ENCODE data around the gene METTL25. TPM values are rescaled to one million over a fixed set of nuclear protein-coding genes. Genes with fewer than 3 reads are reported as not detected.

METTL25 gene
- total and polyA plus RNA-seq, 10 of the 15 experiments (the other 5 are each of a cell fraction or from before 2014, with no cell fraction given), result 5.6 to 11.3 (median 8.0) TPM

DNA sequence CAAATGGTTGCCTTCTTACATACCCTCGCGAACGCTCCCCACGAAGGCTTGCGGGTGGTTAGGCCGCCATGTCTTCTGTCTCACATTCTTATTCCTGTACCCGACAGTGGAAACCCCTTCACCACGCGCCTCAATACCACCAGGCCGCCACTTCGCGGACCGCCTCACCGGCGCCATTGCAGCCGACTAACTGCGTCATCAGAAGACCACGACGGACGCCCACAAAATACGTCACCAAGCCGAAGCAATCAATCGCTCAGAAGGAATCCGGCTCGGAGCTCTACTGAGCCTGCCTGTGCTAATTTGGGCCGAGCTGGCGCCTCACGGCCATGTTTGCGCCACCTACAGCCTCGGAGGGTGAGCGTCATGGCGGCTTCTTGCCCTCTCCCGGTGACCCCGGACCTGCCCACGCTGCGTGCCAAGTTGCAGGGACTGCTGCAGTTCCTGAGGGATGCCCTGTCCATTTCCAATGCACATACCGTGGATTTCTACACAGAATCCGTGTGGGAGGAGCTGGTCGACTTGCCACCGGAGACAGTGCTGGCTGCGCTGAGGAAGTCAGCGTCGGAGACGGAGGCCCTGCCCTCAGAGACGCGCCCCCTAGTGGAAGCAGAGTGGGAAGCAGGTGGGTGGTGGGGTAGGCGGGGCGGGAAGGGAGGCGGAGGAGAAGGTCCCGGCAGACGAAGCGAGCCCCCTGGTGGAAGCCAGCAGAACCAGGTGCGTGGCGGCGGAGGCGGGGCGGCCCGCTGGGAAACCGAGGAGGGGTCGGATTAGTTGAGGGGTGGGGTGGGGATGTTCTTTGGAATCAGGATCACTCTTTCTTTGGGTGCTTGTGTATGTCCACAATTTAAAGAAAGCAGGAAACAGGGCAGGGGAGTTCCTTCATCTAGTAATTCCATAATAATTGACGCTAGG lies at the start of gene METTL25, which contains the start of gene CCDC59 (continued):
- TF ChIP-seq, protein P1, sequence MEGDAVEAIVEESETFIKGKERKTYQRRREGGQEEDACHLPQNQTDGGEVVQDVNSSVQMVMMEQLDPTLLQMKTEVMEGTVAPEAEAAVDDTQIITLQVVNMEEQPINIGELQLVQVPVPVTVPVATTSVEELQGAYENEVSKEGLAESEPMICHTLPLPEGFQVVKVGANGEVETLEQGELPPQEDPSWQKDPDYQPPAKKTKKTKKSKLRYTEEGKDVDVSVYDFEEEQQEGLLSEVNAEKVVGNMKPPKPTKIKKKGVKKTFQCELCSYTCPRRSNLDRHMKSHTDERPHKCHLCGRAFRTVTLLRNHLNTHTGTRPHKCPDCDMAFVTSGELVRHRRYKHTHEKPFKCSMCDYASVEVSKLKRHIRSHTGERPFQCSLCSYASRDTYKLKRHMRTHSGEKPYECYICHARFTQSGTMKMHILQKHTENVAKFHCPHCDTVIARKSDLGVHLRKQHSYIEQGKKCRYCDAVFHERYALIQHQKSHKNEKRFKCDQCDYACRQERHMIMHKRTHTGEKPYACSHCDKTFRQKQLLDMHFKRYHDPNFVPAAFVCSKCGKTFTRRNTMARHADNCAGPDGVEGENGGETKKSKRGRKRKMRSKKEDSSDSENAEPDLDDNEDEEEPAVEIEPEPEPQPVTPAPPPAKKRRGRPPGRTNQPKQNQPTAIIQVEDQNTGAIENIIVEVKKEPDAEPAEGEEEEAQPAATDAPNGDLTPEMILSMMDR (IDR thresholded peaks at IDR 0.05 in 2 of 3, conservative IDR thresholded peaks at IDR 0.05 in 1 of 3; ENCODE audit: control insufficient read depth in 2 of 3, extremely low read depth in 1 of 3, insufficient read depth in 1 of 3, low read depth in 3 of 3, low read length in 3 of 3), result peak; percentile 60 to 96 (median 95)
- TF ChIP-seq ZNF622 (IDR thresholded peaks at IDR 0.05), result no peak
- TF ChIP-seq NKRF (conservative IDR thresholded peaks at IDR 0.05), result peak; percentile 77; the same call in 1 of the 2 replicates
- TF ChIP-seq CHD4 (IDR thresholded peaks at IDR 0.05), result no peak
- peak; percentile 96 for TF ChIP-seq RB1 (IDR thresholded peaks at IDR 0.05; ENCODE audit: borderline replicate concordance)
- TF ChIP-seq GATAD2B (conservative IDR thresholded peaks at IDR 0.05; ENCODE audit: low read depth), result peak; percentile 89
- no peak for TF ChIP-seq SUPT20H (IDR thresholded peaks at IDR 0.05; ENCODE audit: borderline replicate concordance, control insufficient read depth, low read depth, low read length)
- TF ChIP-seq TARDBP (IDR thresholded peaks at IDR 0.05; ENCODE audit: borderline replicate concordance), result peak; percentile 87; the same call in 1 of the 2 replicates
- peak; percentile 76 for TF ChIP-seq SIX5 (IDR thresholded peaks at IDR 0.05; ENCODE audit: low read depth, low read length, severe bottlenecking)
- TF ChIP-seq, protein P2, sequence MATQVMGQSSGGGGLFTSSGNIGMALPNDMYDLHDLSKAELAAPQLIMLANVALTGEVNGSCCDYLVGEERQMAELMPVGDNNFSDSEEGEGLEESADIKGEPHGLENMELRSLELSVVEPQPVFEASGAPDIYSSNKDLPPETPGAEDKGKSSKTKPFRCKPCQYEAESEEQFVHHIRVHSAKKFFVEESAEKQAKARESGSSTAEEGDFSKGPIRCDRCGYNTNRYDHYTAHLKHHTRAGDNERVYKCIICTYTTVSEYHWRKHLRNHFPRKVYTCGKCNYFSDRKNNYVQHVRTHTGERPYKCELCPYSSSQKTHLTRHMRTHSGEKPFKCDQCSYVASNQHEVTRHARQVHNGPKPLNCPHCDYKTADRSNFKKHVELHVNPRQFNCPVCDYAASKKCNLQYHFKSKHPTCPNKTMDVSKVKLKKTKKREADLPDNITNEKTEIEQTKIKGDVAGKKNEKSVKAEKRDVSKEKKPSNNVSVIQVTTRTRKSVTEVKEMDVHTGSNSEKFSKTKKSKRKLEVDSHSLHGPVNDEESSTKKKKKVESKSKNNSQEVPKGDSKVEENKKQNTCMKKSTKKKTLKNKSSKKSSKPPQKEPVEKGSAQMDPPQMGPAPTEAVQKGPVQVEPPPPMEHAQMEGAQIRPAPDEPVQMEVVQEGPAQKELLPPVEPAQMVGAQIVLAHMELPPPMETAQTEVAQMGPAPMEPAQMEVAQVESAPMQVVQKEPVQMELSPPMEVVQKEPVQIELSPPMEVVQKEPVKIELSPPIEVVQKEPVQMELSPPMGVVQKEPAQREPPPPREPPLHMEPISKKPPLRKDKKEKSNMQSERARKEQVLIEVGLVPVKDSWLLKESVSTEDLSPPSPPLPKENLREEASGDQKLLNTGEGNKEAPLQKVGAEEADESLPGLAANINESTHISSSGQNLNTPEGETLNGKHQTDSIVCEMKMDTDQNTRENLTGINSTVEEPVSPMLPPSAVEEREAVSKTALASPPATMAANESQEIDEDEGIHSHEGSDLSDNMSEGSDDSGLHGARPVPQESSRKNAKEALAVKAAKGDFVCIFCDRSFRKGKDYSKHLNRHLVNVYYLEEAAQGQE (IDR thresholded peaks at IDR 0.05; ENCODE audit: low read depth, low read length), result peak; percentile 53; the same call in 1 of the 2 replicates
- peak; percentile 97 for TF ChIP-seq SMARCA5 (IDR thresholded peaks at IDR 0.05)
- 0 out of 2 replicates have a peak, but pooled peaks have one; percentile 50 for TF ChIP-seq HSF1 (IDR thresholded peaks at IDR 0.05; ENCODE audit: low read depth, low read length)
- 0 out of 2 replicates have a peak, but pooled peaks have one; percentile 54 for TF ChIP-seq RFX5 (IDR thresholded peaks at IDR 0.05; ENCODE audit: low read depth, low read length)
- TF ChIP-seq FOXM1 (IDR thresholded peaks at IDR 0.05; ENCODE audit: low read depth, low read length), result 0 out of 2 replicates have a peak, but pooled peaks have one; percentile 54
- peak; percentile 77 for TF ChIP-seq BACH1 (IDR thresholded peaks at IDR 0.05; ENCODE audit: borderline replicate concordance)
- no peak for TF ChIP-seq NFYB (IDR thresholded peaks at IDR 0.05; ENCODE audit: insufficient read depth, low read depth, low read length)
- peak; percentile 43 for TF ChIP-seq BCL3 (IDR thresholded peaks at IDR 0.05; ENCODE audit: borderline replicate concordance, insufficient read depth, low read depth, low read length, poor library complexity, severe bottlenecking)

All from GM12878 (cell line).